Osteocyte (in vitro differentiated cells): Measurements from ENCODE around the gene NOP9. TPM values are rescaled to one million over a fixed set of nuclear protein-coding genes. Genes with fewer than 3 reads are reported as not detected.

Experiments
- DNase-seq: peaks from one replicate; pipeline ENCODE4 v3.0.0; 2021; ENCODE audit warnings: mixed read lengths; ENCODE audit not compliant: unreplicated experiment; ENCODE audit errors: extremely low spot score
- H3K27ac Mint-ChIP-seq: one replicate; pipeline ENCODE4 v1.8.0; 2021; ENCODE audit warnings: mild to moderate bottlenecking, mixed read lengths; ENCODE audit not compliant: unreplicated experiment
- H3K27me3 Mint-ChIP-seq: one replicate; pipeline ENCODE4 v1.8.0; 2021; ENCODE audit warnings: mixed read lengths; ENCODE audit not compliant: unreplicated experiment
- H3K36me3 Mint-ChIP-seq: one replicate; pipeline ENCODE4 v1.8.0; 2021; ENCODE audit warnings: mixed read lengths; ENCODE audit not compliant: unreplicated experiment
- H3K4me1 Mint-ChIP-seq: one replicate; pipeline ENCODE4 v1.8.0; 2021; ENCODE audit warnings: mixed read lengths; ENCODE audit not compliant: unreplicated experiment
- H3K4me3 Mint-ChIP-seq: one replicate; pipeline ENCODE4 v1.8.0; 2021; ENCODE audit warnings: mild to moderate bottlenecking, moderate library complexity, mixed read lengths; ENCODE audit not compliant: unreplicated experiment
- H3K9me3 Mint-ChIP-seq: one replicate; pipeline ENCODE4 v1.8.0; 2021; ENCODE audit warnings: mixed read lengths; ENCODE audit not compliant: unreplicated experiment
- total RNA-seq: library from RNA; stranded (reverse); gene quantifications from 2 replicates; pipeline ENCODE4 v1.2.1, GENCODE V29; 2021
- TF ChIP-seq, protein P1 (sequence below): fragments of 200-600 bp; sonication (generic); IDR thresholded peaks from 2 replicates; pipeline ENCODE4 v1.5.0; 2021; ENCODE audit warnings: antibody characterized with exemption, mild to moderate bottlenecking, moderate library complexity

The NOP9 gene
- total RNA-seq, 1 donor from 2014 or later: 28.2 TPM

DNA sequence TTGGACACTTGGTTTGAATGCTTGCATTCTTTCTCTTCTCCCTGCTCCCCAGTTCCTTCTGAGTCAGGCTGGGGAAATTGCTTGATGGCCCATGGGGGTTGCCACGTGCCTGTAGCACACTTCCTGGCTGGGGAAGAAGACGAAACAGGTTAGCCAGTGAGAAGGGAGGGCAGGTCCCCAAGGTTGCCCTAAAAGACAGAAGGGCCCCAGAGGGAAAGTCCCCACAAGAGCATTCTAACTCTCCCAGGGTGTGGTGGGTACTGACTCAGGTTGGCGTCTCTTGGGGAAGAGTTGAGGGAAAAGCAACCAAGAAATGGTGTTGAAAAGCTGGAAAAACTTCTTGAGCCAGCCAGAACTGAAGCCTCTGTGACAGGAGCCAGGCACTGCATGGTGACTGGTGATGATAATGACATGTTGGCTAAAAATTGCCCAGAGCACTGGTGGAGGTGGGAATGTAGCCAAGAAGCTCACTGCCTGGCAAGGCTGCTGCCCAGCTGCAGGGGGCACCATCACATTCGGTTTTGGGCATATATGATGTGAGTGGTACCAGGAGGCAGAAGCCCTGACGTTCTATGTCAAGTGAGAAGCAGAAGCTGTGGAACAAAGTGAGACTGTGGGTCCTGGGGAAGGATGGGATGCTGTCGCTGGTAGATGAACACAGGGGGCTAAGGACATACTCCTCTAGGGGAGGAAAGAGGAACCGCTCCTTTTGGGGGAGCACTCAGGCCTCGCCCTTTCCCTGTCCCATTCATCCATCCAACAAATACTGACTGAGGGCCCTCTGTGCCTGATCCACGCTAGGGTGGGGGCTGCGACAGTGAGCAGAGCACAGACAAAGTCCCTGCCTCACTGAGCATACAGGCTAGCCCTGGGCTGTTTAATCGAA is 20.1 kb upstream of the NOP9 start:
- Mint-ChIP-seq H3K4me3 (no peak overlapping the region), H3K36me3 (no peaks in the 10 kb centered on the region), H3K9me3 (no peaks in the 10 kb centered on the region), H3K27ac (no peak overlapping the region), H3K27me3 (no peaks in the 10 kb centered on the region), H3K4me1 (peaks cover 5% of the 10 kb centered on the region)
- no peak for DNase-seq
- TF ChIP-seq, protein P1, sequence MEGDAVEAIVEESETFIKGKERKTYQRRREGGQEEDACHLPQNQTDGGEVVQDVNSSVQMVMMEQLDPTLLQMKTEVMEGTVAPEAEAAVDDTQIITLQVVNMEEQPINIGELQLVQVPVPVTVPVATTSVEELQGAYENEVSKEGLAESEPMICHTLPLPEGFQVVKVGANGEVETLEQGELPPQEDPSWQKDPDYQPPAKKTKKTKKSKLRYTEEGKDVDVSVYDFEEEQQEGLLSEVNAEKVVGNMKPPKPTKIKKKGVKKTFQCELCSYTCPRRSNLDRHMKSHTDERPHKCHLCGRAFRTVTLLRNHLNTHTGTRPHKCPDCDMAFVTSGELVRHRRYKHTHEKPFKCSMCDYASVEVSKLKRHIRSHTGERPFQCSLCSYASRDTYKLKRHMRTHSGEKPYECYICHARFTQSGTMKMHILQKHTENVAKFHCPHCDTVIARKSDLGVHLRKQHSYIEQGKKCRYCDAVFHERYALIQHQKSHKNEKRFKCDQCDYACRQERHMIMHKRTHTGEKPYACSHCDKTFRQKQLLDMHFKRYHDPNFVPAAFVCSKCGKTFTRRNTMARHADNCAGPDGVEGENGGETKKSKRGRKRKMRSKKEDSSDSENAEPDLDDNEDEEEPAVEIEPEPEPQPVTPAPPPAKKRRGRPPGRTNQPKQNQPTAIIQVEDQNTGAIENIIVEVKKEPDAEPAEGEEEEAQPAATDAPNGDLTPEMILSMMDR: no peak

- Mint-ChIP-seq H3K27ac (no peak overlapping the region), H3K36me3 (no peaks in the 10 kb centered on the region), H3K27me3 (no peaks in the 10 kb centered on the region), H3K4me1 (peaks cover 5% of the 10 kb centered on the region), H3K4me3 (no peak overlapping the region), H3K9me3 (no peaks in the 10 kb centered on the region)
- TF ChIP-seq, protein P1: no peak
- no peak for DNase-seq
Observed at GRCh38 chr14:24280797-24281460, 18.7 kb upstream of the NOP9 start.

DNA sequence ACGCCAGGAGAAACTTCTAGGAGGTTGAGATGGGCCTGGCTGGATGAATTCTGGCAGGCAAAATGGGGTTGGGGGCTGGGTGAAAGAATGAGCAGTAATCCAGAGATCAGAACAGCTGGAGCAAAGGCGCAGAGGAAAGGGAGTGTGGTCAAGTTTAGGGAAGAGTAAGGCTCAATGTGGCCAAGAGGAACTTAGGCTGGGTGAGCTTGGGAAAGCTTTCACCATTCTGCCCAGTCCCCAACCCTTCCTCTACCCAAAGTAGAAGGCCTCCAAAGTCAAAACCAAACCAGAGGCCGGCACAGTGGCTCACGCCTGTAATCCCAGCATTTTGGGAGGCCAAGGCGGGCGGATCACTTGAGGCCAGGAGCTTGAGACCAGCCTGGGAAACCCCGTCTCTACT is 18.0 kb upstream of the NOP9 start:
- Mint-ChIP-seq H3K27me3 (no peaks in the 10 kb centered on the region), H3K36me3 (no peaks in the 10 kb centered on the region), H3K9me3 (no peaks in the 10 kb centered on the region), H3K27ac (no peak overlapping the region), H3K4me3 (no peak overlapping the region), H3K4me1 (peaks cover 5% of the 10 kb centered on the region)
- TF ChIP-seq, protein P1: no peak
- DNase-seq: no peak

DNA sequence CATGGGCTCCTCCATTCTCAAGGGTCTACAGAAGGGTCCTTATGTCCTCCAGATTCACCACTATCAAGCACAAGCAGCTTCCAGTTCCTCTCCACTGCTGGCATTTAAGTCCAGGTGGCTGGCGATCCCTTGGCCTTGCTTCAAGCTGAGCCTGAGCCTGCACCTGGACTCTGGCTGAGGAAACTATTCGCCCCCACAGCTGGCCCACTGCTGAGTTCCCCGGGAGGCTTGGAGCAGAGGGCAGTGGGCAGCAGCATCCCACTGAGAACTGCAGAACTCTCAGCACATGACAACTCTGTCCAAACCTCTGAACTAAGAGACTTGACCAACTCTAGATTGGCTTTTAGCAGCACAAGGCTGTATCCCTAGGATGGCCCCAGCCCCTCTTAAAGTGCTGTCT is 16.9 kb upstream of the NOP9 start:
- H3K27ac Mint-ChIP-seq: no peak overlapping the region
- no peaks in the 10 kb centered on the region for H3K9me3 Mint-ChIP-seq
- TF ChIP-seq, protein P1: no peak
- peaks cover 5% of the 10 kb centered on the region for H3K4me1 Mint-ChIP-seq
- H3K36me3 Mint-ChIP-seq: no peaks in the 10 kb centered on the region
- no peak for DNase-seq
- no peaks in the 10 kb centered on the region for H3K27me3 Mint-ChIP-seq
- H3K4me3 Mint-ChIP-seq: no peak overlapping the region

GRCh38 chr14:24283796-24284460 is 15.7 kb upstream of the NOP9 start:
- Mint-ChIP-seq H3K27ac (no peak overlapping the region), H3K4me1 (peaks cover 5% of the 10 kb centered on the region), H3K27me3 (no peaks in the 10 kb centered on the region), H3K36me3 (no peaks in the 10 kb centered on the region), H3K9me3 (no peaks in the 10 kb centered on the region), H3K4me3 (no peak overlapping the region)
- no peak for DNase-seq
- TF ChIP-seq, protein P1: no peak
